ENCODE data around the gene MAN2B2.

MAN2B2 gene

GRCh38 chr4:6526671-6527091 is 48.3 kb upstream of the MAN2B2 start:
- no peak for ATAC-seq
- TF ChIP-seq TSHZ2 (CRISPR knock-in tag; IDR thresholded peaks at IDR 0.05), result no peak
- no peak for TF ChIP-seq RARB (CRISPR knock-in tag; IDR thresholded peaks at IDR 0.05)

GRCh38 chr4:6527259-6527658 is 47.7 kb upstream of the MAN2B2 start:
- TF ChIP-seq ZFP30 (CRISPR knock-in tag; IDR thresholded peaks at IDR 0.05) (no peak), BACH2 (CRISPR knock-in tag; IDR thresholded peaks at IDR 0.05; ENCODE audit: borderline replicate concordance) (no peak), CSRNP3 (CRISPR knock-in tag; IDR thresholded peaks at IDR 0.05) (no peak)

GRCh38 chr4:6527683-6528595 is 47.0 kb upstream of the MAN2B2 start:
- ATAC-seq, result no peak; the same call in 2 of the 3 replicates
- TF ChIP-seq ZFP30 (CRISPR knock-in tag; IDR thresholded peaks at IDR 0.05) (no peak), OSR1 (CRISPR knock-in tag; IDR thresholded peaks at IDR 0.05) (no peak), ESRRG (CRISPR knock-in tag; IDR thresholded peaks at IDR 0.05) (no peak), TOX (CRISPR knock-in tag; IDR thresholded peaks at IDR 0.05; ENCODE audit: borderline replicate concordance) (no peak)

More at GRCh38 chr4:6527259-6527658, 47.7 kb upstream of the MAN2B2 start:
- no peak for ATAC-seq

- no peak for ATAC-seq
- TF ChIP-seq PPARA (CRISPR knock-in tag; IDR thresholded peaks at IDR 0.05; ENCODE audit: borderline replicate concordance) (no peak), BACH2 (CRISPR knock-in tag; IDR thresholded peaks at IDR 0.05; ENCODE audit: borderline replicate concordance) (no peak), OSR1 (CRISPR knock-in tag; IDR thresholded peaks at IDR 0.05) (no peak), TCF4 (CRISPR knock-in tag; IDR thresholded peaks at IDR 0.05; ENCODE audit: borderline replicate concordance) (no peak), CSDC2 (CRISPR knock-in tag; IDR thresholded peaks at IDR 0.05) (no peak), ARNTL (CRISPR knock-in tag; IDR thresholded peaks at IDR 0.05; ENCODE audit: borderline replicate concordance, low read depth) (no peak), ZFP30 (CRISPR knock-in tag; IDR thresholded peaks at IDR 0.05) (no peak), ZFP3 (CRISPR knock-in tag; IDR thresholded peaks at IDR 0.05) (no peak), ZNF565 (CRISPR knock-in tag; conservative IDR thresholded peaks at IDR 0.05; ENCODE audit: low read depth) (no peak), ZNF8 (CRISPR knock-in tag; IDR thresholded peaks at IDR 0.05) (no peak), CSRNP3 (CRISPR knock-in tag; IDR thresholded peaks at IDR 0.05) (no peak)
Measured at GRCh38 chr4:6529021-6529420, 46.0 kb upstream of the MAN2B2 start.

- ATAC-seq, result no peak
- TF ChIP-seq PATZ1 (CRISPR knock-in tag; IDR thresholded peaks at IDR 0.05; ENCODE audit: borderline replicate concordance), result no peak
- TF ChIP-seq TSHZ2 (CRISPR knock-in tag; IDR thresholded peaks at IDR 0.05), result no peak
- no peak for TF ChIP-seq ISL1 (CRISPR knock-in tag; IDR thresholded peaks at IDR 0.05)
- no peak for TF ChIP-seq TOX (CRISPR knock-in tag; IDR thresholded peaks at IDR 0.05; ENCODE audit: borderline replicate concordance)
- no peak for TF ChIP-seq CSRNP3 (CRISPR knock-in tag; IDR thresholded peaks at IDR 0.05)
- no peak for TF ChIP-seq ZFP30 (CRISPR knock-in tag; IDR thresholded peaks at IDR 0.05)
- TF ChIP-seq TCF4 (CRISPR knock-in tag; IDR thresholded peaks at IDR 0.05; ENCODE audit: borderline replicate concordance), result no peak
- no peak for TF ChIP-seq ZFP3 (CRISPR knock-in tag; IDR thresholded peaks at IDR 0.05)
- TF ChIP-seq GLIS3 (CRISPR knock-in tag; IDR thresholded peaks at IDR 0.05), result no peak
- no peak for TF ChIP-seq ZNF565 (CRISPR knock-in tag; conservative IDR thresholded peaks at IDR 0.05; ENCODE audit: low read depth)
Measured at GRCh38 chr4:6530301-6530700, 44.7 kb upstream of the MAN2B2 start.

All from SK-N-SH treated with all-trans-retinoic acid at 6 μM for 48 hours (cell line).